ENCODE measurements around the gene TMEM214.

DNA sequence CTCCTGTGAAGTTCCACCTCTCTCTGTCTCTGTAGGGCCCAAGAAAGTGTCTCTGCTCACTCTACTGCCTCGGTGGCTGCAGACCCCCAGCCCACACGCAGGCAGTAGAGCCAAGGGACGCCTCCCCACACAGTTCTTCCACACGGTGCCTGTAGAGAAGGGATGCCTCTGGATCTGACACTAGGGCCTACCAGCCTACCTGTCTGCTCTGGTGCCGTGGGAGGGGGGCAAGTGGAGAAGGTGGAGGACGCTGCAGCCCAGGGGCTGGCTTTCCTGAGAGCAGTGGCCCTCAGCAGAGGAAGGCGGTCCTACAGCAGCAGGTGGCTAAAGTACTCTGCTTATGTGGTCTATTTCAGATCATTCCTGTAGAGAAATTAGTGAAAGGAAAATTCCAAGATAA lies 9.0 kb upstream of the TMEM214 start:
- TF ChIP-seq, protein P1, sequence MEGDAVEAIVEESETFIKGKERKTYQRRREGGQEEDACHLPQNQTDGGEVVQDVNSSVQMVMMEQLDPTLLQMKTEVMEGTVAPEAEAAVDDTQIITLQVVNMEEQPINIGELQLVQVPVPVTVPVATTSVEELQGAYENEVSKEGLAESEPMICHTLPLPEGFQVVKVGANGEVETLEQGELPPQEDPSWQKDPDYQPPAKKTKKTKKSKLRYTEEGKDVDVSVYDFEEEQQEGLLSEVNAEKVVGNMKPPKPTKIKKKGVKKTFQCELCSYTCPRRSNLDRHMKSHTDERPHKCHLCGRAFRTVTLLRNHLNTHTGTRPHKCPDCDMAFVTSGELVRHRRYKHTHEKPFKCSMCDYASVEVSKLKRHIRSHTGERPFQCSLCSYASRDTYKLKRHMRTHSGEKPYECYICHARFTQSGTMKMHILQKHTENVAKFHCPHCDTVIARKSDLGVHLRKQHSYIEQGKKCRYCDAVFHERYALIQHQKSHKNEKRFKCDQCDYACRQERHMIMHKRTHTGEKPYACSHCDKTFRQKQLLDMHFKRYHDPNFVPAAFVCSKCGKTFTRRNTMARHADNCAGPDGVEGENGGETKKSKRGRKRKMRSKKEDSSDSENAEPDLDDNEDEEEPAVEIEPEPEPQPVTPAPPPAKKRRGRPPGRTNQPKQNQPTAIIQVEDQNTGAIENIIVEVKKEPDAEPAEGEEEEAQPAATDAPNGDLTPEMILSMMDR (IDR thresholded peaks at IDR 0.05; ENCODE audit: insufficient read depth, low read length): no peak
- TF ChIP-seq POLR2AphosphoS5 (IDR thresholded peaks at IDR 0.05; ENCODE audit: low read depth): no peak

All from HL-60 (cell line).